ENCODE data around the gene LZTFL1. TPM values are rescaled to one million over a fixed set of nuclear protein-coding genes. Genes with fewer than 3 reads are reported as not detected.

Gene LZTFL1
- total RNA-seq, 4 donors from 2014 or later = 12.0 to 18.3 (median 17.8) TPM

- intact Hi-C loops (cut with DNase I) = no loop called here
- DNase-seq (ENCODE audit: extremely low spot score) = no peak
- Histone ChIP-seq H3K27ac (replicated peaks in 1 of 4) (no peak overlapping the region), H3K9me3 (no peaks in the 10 kb centered on the region), H3K4me1 (no peaks in the 10 kb centered on the region), H3K36me3 (no peaks in the 10 kb centered on the region), H3K4me3 (no peak overlapping the region), H3K27me3 (no peaks in the 10 kb centered on the region)
- TF ChIP-seq CTCF (IDR thresholded peaks at IDR 0.05) = no peak
- no peak for TF ChIP-seq POLR2A (IDR thresholded peaks at IDR 0.05; ENCODE audit: low read depth)
- no peak for TF ChIP-seq POLR2AphosphoS5 (IDR thresholded peaks at IDR 0.05)
- no peak for TF ChIP-seq EP300 (IDR thresholded peaks at IDR 0.05)
- 71% methylated on average over 1 of the region's 3 CpGs for WGBS
Measured at GRCh38 chr3:45776301-45776595, 65.7 kb downstream of the LZTFL1 start.

DNA sequence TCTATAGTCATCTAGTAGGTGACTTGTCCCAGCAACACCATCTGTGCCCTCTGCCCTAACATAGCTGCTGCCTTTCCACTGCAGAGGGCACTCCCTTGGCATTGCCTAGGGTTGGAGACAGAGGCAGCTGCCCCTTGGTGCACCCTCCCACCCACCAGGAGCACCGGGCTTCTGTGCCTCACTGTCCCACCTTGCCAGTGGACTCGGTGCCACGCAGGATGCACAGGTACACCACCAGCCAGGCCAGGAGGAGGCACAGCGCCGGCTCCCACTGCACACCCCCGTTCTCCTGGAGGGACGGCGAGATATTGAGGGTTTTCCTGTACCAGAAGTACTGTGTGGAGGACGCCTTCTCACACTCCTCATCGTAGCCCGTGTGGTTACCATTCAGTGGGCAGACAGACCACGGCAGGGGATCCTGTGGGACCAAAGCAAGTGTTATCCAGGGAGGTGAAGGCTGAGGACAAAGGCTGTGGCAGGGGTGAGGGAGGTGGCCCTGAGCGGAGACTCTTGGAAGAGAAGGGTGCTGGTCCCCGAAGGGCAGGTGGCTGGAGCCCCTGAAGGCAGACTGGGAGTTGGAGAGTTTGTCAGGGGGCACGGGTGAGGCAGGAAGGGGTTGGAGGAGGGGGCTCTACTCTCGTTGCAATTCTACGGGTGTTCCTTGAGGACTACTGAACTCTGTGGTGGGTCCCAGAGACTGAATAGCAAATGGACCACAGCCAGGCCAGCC, 66.2 kb downstream of the LZTFL1 start:
- TF ChIP-seq EP300 (IDR thresholded peaks at IDR 0.05) (no peak), POLR2A (IDR thresholded peaks at IDR 0.05; ENCODE audit: low read depth) (no peak), CTCF (IDR thresholded peaks at IDR 0.05) (no peak), POLR2AphosphoS5 (IDR thresholded peaks at IDR 0.05) (no peak)
- no peaks in the 10 kb centered on the region for H3K36me3 ChIP-seq
- no peak overlapping the region for H3K4me3 ChIP-seq
- DNase-seq (ENCODE audit: extremely low spot score) = no peak
- H3K27ac ChIP-seq (replicated peaks in 1 of 4) = no peak overlapping the region
- no peaks in the 10 kb centered on the region for H3K27me3 ChIP-seq
- no peaks in the 10 kb centered on the region for H3K9me3 ChIP-seq
- H3K4me1 ChIP-seq = no peaks in the 10 kb centered on the region
- intact Hi-C loops (cut with DNase I) = no loop called here
- WGBS = 86% methylated on average over 10 of the region's 17 CpGs

DNA sequence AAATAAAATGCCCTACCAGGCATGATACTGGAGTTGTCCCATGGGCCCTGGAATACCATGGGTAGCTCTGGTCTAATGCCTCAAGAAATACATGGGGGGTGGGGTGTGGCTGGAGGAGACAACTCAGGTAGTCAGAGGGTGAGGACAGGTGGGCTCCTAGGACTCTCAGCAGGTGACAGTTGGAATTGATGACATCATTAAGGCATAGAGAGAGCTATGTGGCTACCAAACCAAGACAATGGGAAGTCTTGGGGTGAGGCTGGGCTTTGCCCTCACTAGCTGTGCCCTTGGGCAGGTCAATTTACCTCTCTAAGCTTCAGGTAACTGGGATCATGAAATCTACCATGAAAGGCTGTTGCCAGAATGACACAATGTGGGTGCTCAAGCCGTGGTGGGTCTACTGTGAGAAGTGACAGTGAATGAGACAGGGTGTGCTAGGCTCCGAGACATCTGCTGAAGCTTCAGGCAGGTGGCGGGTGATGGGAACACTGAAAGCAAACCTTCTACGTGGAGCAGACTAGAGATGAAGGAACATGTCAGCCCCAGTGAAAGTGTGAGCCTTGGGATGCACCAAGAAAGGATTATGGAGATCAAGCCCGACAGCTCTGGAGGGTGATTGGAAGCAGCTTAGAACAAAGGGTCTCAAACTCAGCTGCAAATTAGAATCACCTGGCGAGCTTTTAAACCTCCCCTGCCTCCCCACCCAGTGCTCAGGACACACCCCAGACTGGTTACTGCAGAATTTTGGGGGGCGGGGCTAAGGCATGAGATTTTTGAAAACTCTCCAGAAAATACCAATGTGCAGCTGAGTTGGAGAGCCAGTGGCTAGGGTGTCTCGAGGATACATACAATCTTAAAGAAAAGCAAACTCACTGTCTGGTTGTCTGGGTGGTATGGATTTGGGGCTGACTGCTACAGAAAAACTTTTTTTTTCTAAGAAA, 67.1 kb downstream of the LZTFL1 start:
- Histone ChIP-seq H3K27ac (replicated peaks in 1 of 4) (no peak overlapping the region), H3K9me3 (no peaks in the 10 kb centered on the region), H3K4me3 (no peak overlapping the region), H3K4me1 (no peaks in the 10 kb centered on the region), H3K27me3 (no peaks in the 10 kb centered on the region), H3K36me3 (no peaks in the 10 kb centered on the region)
- no peak for TF ChIP-seq POLR2A (IDR thresholded peaks at IDR 0.05; ENCODE audit: low read depth)
- TF ChIP-seq CTCF (IDR thresholded peaks at IDR 0.05) = no peak
- no peak for TF ChIP-seq POLR2AphosphoS5 (IDR thresholded peaks at IDR 0.05)
- no peak for TF ChIP-seq EP300 (IDR thresholded peaks at IDR 0.05)
- 74% methylated on average over 8 of the region's 8 CpGs for WGBS
- no peak for DNase-seq (ENCODE audit: extremely low spot score)
- intact Hi-C loops (cut with DNase I) = no loop called here

GRCh38 chr3:45773714-45774449, 68.0 kb downstream of the LZTFL1 start:
- TF ChIP-seq POLR2AphosphoS5 (IDR thresholded peaks at IDR 0.05) = no peak
- TF ChIP-seq POLR2A (IDR thresholded peaks at IDR 0.05; ENCODE audit: low read depth) = no peak
- TF ChIP-seq CTCF (IDR thresholded peaks at IDR 0.05) = no peak
- Histone ChIP-seq H3K36me3 (no peaks in the 10 kb centered on the region), H3K27me3 (no peaks in the 10 kb centered on the region), H3K27ac (replicated peaks in 1 of 4) (no peak overlapping the region), H3K9me3 (no peaks in the 10 kb centered on the region), H3K4me3 (no peak overlapping the region), H3K4me1 (no peaks in the 10 kb centered on the region)
- intact Hi-C loops (cut with DNase I) = no loop called here
- 66% methylated on average over 7 of the region's 7 CpGs for WGBS
- DNase-seq (ENCODE audit: extremely low spot score) = no peak

Other genes with a start within 250 kb of the LZTFL1 start
- 10 to 100 TPM; 14.6 to 36.1 (median 29.2) TPM for gene LIMD1, start 247.4 kb downstream of the LZTFL1 start, total RNA-seq
- gene SACM1L, start 152.7 kb downstream of the LZTFL1 start, total RNA-seq = 10 to 100 TPM; 33.2 to 37.4 (median 36.2) TPM
- under 1 TPM in 3 of 4 donors, not detected in 1; 0.19 to 0.33 (median 0.29) TPM for gene SLC6A20, start 45.6 kb downstream of the LZTFL1 start, total RNA-seq
- under 1 TPM in 1 of 4 donors, not detected in 3; 0.17 TPM for gene CCR9, start 44.4 kb upstream of the LZTFL1 start, total RNA-seq
- gene CXCR6, start 101.3 kb upstream of the LZTFL1 start, total RNA-seq = 1 to 10 TPM in 1 of 4 donors, under 1 TPM in 3; 0.39 to 7.1 (median 0.49) TPM
- gene FYCO1, start 153.7 kb upstream of the LZTFL1 start, total RNA-seq = 100 to 1,000 TPM in 1 of 4 donors, 10 to 100 TPM in 3; 64.1 to 122 (median 93.8) TPM
- gene XCR1, start 185.4 kb upstream of the LZTFL1 start, total RNA-seq = under 1 TPM in 1 of 4 donors, not detected in 3; 0.17 TPM